NCI-H2029 treated with DMSO at 0.1 percent for 48 hours (cell line): ENCODE data around the gene DGKA.
A peak's percentile ranks its signal among the peaks of the same experiment; 100 is the strongest.

Source experiments
- DNase-seq: peaks from one replicate; lab custom pipeline; 2025; lab: John Stamatoyannopoulos, UW

The DGKA gene

GRCh38 chr12:55931780-55932550 is 1.0 kb downstream of the DGKA start:
- DNase-seq = no peak

- DNase-seq = no peak
These were observed 1.6 kb downstream of the DGKA start for GRCh38 chr12:55932551-55932910.

- no peak for DNase-seq
These were observed 2.3 kb downstream of the DGKA start for GRCh38 chr12:55933169-55933798.

- no peak for DNase-seq
These were observed 3.1 kb downstream of the DGKA start for GRCh38 chr12:55933799-55934742.

DNA sequence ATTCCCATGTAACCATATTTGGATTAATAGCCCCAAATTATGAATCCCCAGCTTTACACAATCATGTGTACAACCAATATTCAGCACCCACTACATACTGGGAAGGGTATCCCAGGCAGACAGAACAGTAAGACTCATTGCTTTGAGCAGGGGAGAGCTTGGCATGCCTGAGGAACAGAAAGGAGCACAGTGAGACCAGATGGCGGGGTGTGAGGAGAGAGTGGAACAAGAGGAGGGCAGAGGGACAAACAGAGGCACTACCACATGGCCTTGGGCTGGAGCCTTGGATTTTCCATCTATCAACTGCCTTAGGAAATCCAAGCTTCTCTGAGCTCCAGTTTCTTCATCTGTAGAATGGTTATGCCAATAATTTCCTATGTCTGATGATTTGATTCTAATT is 3.8 kb downstream of the DGKA start:
- DNase-seq = no peak

GRCh38 chr12:55935738-55936151 is 4.8 kb downstream of the DGKA start:
- no peak for DNase-seq

GRCh38 chr12:55937981-55938380 is 7.0 kb downstream of the DGKA start:
- no peak for DNase-seq

DNA sequence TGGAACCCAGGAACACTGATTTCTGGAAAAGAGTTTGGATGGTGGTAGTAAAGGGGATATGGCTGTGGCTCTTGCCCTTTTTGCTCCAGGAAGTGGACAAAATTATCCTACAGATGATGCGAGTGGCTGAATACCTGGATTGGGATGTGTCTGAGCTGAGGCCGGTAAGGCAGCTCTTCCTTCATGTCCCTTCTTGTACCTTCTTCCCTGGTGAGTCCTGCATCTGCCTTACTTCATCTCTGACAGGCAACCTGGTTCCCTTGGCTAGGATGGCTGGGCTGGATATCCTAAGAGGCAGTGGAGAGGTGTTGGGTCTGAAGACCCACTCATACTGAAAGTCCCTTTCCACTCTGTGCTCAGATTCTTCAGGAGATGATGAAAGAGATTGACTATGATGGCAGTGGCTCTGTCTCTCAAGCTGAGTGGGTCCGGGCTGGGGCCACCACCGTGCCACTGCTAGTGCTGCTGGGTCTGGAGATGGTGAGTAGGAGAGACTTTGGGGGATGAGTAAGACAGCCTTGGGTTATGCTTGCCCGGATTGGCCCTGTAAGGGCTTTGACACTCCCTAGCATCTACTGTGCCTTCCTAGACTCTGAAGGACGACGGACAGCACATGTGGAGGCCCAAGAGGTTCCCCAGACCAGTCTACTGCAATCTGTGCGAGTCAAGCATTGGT is 8.0 kb downstream of the DGKA start:
- DNase-seq = no peak

DNA sequence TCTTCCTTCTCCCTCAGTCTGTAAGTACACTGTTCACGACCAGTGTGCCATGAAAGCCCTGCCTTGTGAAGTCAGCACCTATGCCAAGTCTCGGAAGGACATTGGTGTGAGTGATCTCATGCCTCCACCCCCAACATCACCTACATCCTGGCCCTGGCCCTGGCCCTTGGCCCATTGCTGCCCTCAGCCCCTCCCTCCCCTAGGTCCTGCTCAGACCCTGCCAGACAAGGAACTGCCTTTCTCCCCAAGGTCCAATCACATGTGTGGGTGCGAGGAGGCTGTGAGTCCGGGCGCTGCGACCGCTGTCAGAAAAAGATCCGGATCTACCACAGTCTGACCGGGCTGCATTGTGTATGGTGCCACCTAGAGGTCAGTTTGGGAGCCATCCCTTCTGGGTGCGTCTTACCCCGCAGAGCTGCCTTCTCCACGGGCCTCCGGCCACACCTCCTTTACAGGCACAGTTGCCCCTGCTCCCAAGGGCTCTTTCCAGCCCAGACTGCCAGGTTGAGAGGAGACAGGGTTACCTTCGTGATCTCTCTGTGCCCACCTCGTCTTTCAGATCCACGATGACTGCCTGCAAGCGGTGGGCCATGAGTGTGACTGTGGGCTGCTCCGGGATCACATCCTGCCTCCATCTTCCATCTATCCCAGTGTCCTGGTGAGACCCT is 9.2 kb downstream of the DGKA start:
- peak; percentile 70 for DNase-seq

- no peak for DNase-seq
These were observed 11.1 kb downstream of the DGKA start for GRCh38 chr12:55942055-55942454.

DNA sequence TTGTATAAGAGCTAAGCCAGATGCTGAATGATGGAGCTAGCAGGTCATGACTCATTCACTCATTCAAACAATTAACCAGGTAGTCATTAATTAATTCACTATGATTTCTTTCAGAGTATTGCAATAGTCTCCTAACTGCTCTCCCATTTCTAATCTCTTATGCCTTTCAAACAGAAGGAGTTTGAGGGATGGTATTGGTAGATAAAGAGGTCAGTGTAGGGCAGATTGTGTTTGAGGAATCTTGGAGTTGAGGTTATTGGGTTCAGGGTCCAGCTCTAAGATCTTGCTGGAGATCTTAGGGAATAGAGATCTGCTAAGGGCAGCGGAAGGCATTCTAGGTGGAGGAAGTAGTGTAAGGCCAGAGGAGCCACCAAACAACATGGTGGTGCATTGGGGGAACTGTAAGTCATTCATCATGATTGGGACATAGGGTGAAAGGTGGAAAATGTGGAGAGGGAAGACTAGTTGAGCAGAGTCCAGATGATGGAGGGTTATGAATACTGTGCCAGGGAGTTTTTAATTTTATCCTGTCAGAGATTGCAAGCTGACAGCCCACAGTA is 11.7 kb downstream of the DGKA start:
- DNase-seq = no peak

DNA sequence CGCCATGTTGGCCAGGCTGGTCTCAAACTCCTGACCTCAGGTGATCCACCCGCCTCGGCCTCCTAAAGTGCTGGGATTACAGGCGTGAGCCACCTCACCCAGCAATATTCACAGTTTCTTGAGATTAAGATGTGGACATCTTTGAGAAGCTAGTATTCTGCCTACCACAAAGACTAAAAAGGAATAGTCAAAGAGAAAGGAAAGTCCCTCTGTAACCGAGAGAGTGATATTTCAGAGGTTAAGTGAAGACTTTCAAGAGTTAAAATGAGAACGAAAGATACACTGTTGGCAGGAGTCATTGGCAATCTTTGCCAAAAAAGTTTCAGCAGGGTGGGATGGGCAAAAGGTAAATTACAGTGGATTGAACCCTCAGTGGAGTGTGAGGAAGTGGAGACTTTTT is 15.6 kb downstream of the DGKA start:
- no peak for DNase-seq

GRCh38 chr12:55955344-55955743 is 24.4 kb downstream of the DGKA start:
- DNase-seq = no peak

- no peak for DNase-seq
These were observed 25.0 kb downstream of the DGKA start for GRCh38 chr12:55955800-55956508.

DNA sequence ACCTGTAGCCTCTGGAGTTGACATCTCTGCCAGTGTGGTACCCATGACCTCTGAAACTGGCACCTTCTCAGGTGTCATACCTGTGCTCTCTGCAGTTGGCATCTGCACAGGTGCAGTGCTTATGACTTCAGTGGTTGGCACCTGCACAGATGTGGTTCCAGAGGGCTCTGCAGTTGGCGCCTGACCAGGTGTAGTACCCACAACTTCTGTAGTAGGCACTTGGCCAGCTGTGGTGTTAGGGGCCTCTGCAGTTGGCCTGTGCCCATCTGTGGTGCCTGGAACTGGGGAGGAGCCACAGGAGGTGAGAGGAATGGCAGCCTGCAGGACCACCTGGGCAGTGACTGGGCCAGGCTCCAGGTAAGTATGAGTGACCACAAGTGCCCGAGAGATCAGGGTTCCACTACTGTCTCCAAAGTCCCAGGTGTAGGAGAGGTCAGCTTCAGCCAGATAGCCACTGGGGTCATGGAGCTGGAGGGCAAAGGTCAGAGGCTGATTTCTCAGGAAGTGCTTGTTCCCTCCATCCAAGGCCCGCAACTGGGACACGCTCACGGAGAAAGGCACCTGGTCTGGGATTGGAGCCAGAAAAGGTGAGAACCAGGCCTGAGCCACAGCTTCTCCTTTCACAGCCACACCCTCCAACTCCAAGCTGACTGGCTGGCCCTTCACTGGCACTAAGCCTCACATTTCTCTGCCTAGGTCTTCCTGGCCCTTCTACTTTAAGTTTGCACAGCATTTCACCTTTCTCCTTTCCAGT is 26.3 kb downstream of the DGKA start:
- peak; percentile 65 for DNase-seq

DNA sequence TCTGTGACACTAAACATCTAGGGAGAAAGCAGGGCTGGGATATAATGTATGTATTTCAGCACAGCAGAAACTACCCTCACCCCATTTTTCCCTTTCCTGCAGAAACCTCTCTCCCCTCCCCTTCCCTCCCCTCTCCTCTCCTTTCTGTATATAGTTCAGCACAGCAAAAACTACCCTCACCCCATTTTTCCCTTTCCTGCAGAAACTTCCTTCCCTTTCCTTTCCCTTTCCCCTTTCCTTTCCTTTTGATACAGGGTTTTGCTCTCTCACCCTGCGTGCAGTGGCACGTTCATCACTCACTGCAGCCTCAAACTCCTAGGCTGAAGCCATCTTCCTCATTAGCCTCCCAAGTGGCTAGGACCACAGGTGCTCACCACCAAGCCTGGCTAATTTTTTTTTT is 32.8 kb downstream of the DGKA start:
- DNase-seq = no peak

- DNase-seq = no peak
These were observed 34.3 kb downstream of the DGKA start for GRCh38 chr12:55965240-55965639.

DNA sequence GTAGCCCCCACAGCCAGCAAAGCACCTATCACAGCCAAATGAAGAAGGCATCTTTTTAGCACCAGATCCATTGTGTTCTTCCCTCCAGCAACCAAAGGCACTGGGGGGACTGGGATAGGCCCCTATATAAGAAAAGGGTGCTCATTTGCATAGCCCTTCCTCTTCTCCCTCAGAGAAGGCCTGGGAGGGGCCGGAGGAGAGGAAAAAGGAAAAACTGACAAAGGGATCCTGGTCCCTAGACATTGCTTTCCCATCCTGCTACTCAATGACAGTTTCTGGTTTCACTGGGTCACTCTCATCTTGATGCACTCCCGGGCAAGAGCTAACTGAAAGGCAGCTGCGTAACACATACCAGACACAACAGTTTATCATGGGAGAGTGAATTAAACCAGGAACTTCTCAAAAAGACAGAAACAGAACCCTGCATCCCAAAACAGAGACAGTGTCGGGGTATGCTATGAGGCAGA is 35.0 kb downstream of the DGKA start, which contains the start of gene PMEL:
Gene PMEL, minus strand, starts transcription at position 102 of the 467 bp plus-strand sequence. Its CDS starts 31 bp downstream, at position 71.
- DNase-seq = no peak
